ENCODE data around the gene PKIB.

PKIB gene

DNA sequence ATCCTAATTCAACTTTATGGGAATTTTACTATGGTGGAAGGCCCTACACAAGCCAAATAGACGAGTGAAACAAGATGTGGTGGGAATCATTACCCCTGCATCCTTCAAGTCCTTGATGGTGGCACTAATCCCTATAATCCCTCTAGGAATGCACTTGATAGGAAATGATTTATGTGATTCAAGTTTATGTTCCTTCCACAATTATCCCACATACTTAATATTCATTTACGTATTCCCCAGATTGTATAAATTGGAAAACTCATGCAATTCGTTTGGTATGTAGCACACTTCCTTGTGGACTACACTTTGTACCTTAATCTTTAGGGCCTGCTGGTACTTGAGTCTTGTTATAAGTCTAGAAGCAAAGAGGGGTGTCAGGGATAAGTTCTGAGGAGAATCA, 40.8 kb downstream of the PKIB start:
- TF ChIP-seq, protein P1, sequence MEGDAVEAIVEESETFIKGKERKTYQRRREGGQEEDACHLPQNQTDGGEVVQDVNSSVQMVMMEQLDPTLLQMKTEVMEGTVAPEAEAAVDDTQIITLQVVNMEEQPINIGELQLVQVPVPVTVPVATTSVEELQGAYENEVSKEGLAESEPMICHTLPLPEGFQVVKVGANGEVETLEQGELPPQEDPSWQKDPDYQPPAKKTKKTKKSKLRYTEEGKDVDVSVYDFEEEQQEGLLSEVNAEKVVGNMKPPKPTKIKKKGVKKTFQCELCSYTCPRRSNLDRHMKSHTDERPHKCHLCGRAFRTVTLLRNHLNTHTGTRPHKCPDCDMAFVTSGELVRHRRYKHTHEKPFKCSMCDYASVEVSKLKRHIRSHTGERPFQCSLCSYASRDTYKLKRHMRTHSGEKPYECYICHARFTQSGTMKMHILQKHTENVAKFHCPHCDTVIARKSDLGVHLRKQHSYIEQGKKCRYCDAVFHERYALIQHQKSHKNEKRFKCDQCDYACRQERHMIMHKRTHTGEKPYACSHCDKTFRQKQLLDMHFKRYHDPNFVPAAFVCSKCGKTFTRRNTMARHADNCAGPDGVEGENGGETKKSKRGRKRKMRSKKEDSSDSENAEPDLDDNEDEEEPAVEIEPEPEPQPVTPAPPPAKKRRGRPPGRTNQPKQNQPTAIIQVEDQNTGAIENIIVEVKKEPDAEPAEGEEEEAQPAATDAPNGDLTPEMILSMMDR (IDR thresholded peaks at IDR 0.05; ENCODE audit: low read depth, low read length): no peak
- no peak for DNase-seq (ENCODE audit: extremely low read depth, low read depth)

DNA sequence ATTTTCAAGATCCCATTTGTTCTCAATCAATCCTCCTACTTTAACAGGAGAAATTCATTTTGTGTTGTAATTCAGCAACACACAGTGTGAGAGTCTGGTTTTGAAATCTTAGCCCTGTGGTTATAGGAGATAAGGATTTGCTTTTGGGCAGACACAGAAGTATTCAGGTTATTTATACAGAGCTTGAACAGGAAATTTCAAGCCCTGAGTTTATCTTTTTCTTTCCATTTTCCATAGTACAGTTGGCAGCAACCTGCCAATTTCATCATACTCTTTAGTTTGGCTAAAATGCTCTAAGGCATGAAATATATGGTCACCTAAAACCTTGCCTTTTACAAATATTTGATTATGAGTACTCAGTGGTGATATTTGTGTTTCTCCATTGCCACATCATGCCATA, 41.4 kb downstream of the PKIB start:
- DNase-seq (ENCODE audit: extremely low read depth, low read depth): no peak
- TF ChIP-seq, protein P1 (IDR thresholded peaks at IDR 0.05; ENCODE audit: low read depth, low read length): no peak

- TF ChIP-seq, protein P1 (IDR thresholded peaks at IDR 0.05; ENCODE audit: low read depth, low read length): no peak
- DNase-seq (ENCODE audit: extremely low read depth, low read depth): no peak
Measured at GRCh38 chr6:122652431-122652830, 42.2 kb downstream of the PKIB start.

- no peak for DNase-seq (ENCODE audit: extremely low read depth, low read depth)
- TF ChIP-seq, protein P1 (IDR thresholded peaks at IDR 0.05; ENCODE audit: low read depth, low read length): no peak
Measured at GRCh38 chr6:122653094-122653493, 42.9 kb downstream of the PKIB start.

GRCh38 chr6:122654012-122654411, 43.8 kb downstream of the PKIB start:
- no peak for DNase-seq (ENCODE audit: extremely low read depth, low read depth)
- TF ChIP-seq, protein P1 (IDR thresholded peaks at IDR 0.05; ENCODE audit: low read depth, low read length): no peak

DNA sequence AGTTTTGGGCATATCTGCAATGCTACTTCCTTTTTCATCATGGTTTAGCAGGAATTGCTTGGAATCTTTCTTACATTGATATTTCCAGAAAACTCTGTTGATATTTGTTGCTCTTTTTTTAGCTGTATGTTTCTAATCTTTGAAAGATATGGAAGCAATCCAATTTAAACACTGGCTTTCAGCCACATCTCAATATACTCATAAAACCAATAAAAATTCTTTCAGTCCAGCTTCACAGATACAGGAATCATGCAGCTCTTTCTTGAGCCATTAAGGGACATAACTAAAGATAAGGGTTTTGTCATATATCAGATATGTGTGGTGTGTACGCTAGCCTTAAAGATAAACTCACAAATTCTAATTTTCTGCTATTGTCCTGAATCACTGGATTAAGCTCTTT, 47.4 kb downstream of the PKIB start:
- TF ChIP-seq, protein P1 (IDR thresholded peaks at IDR 0.05; ENCODE audit: low read depth, low read length): no peak
- DNase-seq (ENCODE audit: extremely low read depth, low read depth): no peak

- TF ChIP-seq, protein P1 (IDR thresholded peaks at IDR 0.05; ENCODE audit: low read depth, low read length): no peak
- DNase-seq (ENCODE audit: extremely low read depth, low read depth): no peak
Measured at GRCh38 chr6:122660296-122660695, 50.1 kb downstream of the PKIB start.

All from AG09319 (cell line).